HG03045 (cell line): ENCODE results near the gene PLCL1.

Source experiments
- ATAC-seq: cut with Tn5 transposase; IDR thresholded peaks from one replicate; pipeline ENCODE4 v1.9.1; 2021; ENCODE audit warnings: mild to moderate bottlenecking, moderate library complexity; ENCODE audit not compliant: unreplicated experiment

PLCL1 gene

GRCh38 chr2:197947219-197947757 lies 142.9 kb downstream of the PLCL1 start:
- ATAC-seq, result no peak

- no peak for ATAC-seq
Measured at GRCh38 chr2:197949224-197949623, 144.8 kb downstream of the PLCL1 start.

- ATAC-seq, result no peak
Measured at GRCh38 chr2:197950006-197950405, 145.6 kb downstream of the PLCL1 start.

GRCh38 chr2:197950724-197951123 lies 146.3 kb downstream of the PLCL1 start:
- no peak for ATAC-seq

GRCh38 chr2:197952540-197953202 lies 148.3 kb downstream of the PLCL1 start:
- ATAC-seq, result no peak

GRCh38 chr2:197954328-197954727 lies 149.9 kb downstream of the PLCL1 start:
- ATAC-seq, result no peak

- ATAC-seq, result no peak
Measured at GRCh38 chr2:197958592-197959150, 154.3 kb downstream of the PLCL1 start.

- no peak for ATAC-seq
Measured at GRCh38 chr2:197959383-197959782, 155.0 kb downstream of the PLCL1 start.

- no peak for ATAC-seq
Measured at GRCh38 chr2:197960786-197961185, 156.4 kb downstream of the PLCL1 start.

- ATAC-seq, result no peak
Measured at GRCh38 chr2:197964720-197965119, 160.3 kb downstream of the PLCL1 start.

GRCh38 chr2:197965756-197966155 lies 161.4 kb downstream of the PLCL1 start:
- no peak for ATAC-seq

GRCh38 chr2:197969391-197969893 lies 165.0 kb downstream of the PLCL1 start:
- ATAC-seq, result no peak

- no peak for ATAC-seq
Measured at GRCh38 chr2:197972061-197972460, 167.7 kb downstream of the PLCL1 start.

- ATAC-seq, result no peak
Measured at GRCh38 chr2:197972587-197972986, 168.2 kb downstream of the PLCL1 start.

GRCh38 chr2:197973772-197974171 lies 169.4 kb downstream of the PLCL1 start:
- ATAC-seq, result no peak

- ATAC-seq, result no peak
Measured at GRCh38 chr2:197975931-197976519, 171.6 kb downstream of the PLCL1 start.

GRCh38 chr2:197978971-197979370 lies 174.6 kb downstream of the PLCL1 start:
- ATAC-seq, result no peak

- ATAC-seq, result no peak
Measured at GRCh38 chr2:197982565-197982964, 178.2 kb downstream of the PLCL1 start.

- ATAC-seq, result no peak
Measured at GRCh38 chr2:197985029-197985638, 180.7 kb downstream of the PLCL1 start.

- no peak for ATAC-seq
Measured at GRCh38 chr2:197986977-197987376, 182.6 kb downstream of the PLCL1 start.

- ATAC-seq, result no peak
Measured at GRCh38 chr2:197990356-197990755, 186.0 kb downstream of the PLCL1 start.
